ENCODE measurements around the gene RHBG.

The RHBG gene

DNA sequence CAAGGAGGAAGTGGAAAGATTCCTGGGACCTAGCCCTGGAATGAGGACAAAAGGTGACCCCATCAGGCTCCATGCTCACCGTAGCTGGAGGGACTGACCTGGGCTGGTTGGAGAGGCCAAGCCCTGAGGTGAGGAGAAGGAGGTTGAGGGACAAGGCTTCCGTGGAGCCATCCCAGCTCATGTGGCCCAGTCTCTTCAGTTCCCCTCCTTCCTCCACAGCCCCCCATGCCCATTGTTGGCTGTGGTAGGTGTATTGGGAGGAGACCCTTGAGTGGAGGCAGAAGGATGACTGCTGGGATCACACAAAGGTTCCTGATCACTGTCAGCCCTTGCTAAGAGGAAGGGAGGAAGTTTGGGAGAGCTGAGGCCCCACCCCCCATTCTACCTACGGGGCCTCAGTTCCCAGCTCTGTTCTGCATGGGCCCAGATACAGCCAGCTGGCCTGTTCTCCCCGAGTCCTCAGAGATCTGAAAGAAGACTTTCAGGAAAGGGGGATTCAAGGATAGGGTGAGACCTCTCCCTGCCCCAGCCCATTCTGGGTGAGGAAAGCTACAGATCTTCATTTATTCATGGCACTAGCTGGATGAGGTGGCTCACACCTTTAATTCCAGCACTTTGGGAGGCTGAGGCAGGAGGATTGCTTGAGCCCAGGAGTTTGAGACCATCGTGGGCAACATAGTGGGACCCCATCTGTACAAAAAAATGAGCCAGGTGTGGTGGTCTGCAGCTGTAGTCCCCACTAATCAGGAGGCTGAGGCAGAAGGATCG is 17.3 kb downstream of the RHBG start:
- no peak for DNase-seq (ENCODE audit: low read depth in 2 of 2)

DNA sequence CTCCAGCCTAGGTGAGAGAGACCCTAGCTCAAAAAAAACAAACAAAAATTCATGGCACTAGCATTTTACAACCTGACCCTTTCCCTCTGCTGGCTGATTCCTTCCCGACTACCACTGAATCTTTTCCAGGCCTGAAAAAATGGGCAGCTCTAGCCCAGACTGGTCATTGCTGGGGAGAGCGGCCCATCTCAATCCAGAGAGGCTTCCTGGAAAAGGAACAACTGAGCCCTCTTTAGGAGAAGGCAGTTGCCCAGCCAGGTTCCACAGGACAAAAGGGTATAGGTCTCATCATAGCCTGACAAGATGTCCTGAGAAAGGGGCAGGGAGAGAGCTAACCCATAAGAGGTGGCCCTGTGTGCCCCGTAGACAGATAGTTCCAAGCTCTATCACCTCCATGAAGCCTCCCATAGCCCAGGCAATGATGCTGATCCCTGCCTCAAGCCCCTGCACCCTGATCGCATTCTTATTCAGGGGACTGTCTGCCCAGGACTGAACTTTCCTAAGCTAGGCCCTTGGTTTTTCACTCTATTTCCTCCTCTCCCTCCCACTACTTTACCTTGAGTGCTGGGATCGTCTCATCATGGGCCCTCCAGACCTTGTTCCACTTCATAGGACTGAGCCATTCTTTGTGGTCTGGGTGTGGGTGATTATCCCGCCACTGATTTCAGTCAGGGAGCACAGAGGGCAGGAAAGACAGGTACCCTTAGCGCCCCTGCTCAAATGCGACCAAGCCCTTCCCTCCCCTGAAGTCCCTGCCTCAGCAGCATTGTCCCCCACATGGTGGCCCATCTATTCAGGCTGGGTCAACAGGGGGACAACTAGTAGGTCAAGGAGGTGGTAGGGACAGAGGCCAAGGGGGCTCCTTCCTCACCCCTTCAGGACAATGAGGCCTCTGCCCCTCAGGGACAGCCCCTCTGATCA is 18.2 kb downstream of the RHBG start:
- DNase-seq (ENCODE audit: low read depth in 2 of 2): no peak

- DNase-seq (ENCODE audit: low read depth in 2 of 2): no peak
Measured at GRCh38 chr1:156387870-156388173, 18.8 kb downstream of the RHBG start.

DNA sequence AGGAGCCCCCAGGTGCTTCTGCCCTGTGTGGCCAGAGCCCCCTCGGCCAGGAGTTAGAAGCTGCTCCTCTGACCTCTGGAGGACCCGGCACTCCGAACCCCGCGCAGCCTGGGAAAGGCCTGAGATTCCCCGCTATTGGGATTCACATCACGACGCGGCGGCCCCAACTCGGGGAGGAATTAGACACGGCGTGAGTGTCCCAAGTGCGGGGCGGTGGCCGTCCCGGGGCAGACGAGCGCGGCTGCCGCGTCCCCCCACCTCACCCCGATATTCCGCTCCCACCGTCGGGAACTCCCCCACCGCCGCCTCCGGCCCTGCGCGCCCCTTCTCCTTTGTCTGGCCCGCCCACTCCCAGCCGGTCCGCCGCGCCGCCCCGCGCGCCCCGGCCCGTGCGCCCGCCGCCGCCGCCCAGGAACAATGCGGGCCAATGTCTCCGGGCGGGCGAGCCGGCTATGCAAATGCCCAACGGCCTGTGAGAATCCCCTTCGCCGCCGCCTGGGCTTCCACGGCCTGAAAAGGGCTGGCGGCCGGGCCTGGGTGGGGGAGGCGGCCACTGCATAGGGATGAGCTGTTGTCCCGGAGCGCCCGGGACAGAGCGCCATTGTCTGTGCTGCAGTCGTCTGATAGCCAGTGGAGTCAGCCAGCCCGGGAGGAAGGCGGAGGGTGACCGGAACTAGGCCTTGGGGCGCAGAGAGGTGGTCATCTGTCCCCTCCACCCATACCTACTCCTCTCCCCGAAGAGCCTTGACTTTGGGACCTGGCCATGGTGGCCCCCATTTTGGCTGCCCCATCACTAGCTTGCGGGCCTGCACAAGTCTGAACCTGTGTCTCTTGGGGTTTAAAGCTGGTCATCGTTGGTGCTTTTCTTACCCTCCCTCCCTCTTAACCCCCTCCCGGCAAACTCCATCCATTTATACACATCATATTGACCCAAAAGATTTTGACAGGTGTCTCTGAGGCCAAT is 19.4 kb downstream of the RHBG start:
- no peak for DNase-seq (ENCODE audit: low read depth in 2 of 2)

- DNase-seq (ENCODE audit: low read depth in 2 of 2): no peak
Measured at GRCh38 chr1:156389311-156389710, 20.3 kb downstream of the RHBG start.

DNA sequence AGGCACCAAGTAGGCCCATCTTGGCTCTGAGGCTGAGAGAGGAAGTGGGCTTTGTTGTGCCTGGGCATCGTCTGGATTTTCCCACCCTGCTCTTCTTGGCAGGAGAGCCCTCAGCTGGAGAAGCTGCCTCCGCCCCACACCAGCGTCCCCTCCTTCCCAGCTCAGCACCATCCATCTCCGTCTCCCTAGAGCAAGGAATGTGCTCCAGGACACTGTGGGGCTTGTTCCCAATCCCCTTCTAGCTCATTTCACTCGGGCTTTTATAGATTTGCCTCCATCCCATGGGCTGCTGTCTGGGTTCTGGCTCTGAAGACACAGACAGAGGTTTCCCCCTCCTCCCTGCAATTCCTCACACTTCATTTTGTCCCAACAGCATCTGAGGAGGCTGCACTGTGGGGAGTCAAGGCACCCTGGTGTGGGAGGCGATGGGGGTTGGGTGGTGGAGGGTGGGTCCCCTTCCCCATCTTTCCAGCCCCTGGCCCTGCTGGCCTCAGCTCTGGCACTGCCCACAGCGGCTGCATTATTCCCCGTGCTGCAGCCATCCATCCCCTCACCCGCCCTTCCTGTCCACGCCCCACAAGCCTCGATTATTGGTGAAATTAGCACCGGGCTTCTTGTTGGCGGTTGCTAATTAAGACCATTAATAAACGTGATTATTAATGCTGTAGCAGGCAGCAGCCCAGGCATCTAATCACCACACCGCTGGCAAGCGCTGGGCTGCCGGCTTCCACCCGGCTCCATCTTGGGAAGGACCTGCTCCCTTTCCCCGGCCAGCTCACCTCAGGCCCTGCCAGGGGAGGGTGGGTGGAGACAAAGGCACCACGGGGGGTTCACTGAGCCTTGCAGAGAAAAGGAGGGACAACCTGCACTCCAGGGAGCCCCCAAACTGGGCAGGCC is 21.7 kb downstream of the RHBG start:
- DNase-seq (ENCODE audit: low read depth in 2 of 2): no peak

DNA sequence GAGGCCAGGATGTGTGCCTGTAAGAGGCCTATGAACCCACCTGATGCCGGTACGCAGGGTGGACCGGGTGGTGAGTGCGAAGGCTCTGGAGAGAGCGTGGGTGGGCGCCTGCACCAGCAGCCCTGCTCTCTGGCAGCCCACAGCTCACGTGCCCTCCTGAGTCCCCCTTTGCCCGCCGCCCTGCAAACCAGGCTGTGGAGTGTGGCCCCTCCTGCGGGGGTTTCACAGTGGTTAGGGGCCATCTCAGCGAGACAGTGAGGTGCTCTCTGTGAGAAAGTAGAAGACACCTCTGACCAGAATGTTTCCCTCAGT is 22.3 kb downstream of the RHBG start:
- no peak for DNase-seq (ENCODE audit: low read depth in 2 of 2)

- DNase-seq (ENCODE audit: low read depth in 2 of 2): no peak
Measured at GRCh38 chr1:156391701-156392100, 22.7 kb downstream of the RHBG start.

DNA sequence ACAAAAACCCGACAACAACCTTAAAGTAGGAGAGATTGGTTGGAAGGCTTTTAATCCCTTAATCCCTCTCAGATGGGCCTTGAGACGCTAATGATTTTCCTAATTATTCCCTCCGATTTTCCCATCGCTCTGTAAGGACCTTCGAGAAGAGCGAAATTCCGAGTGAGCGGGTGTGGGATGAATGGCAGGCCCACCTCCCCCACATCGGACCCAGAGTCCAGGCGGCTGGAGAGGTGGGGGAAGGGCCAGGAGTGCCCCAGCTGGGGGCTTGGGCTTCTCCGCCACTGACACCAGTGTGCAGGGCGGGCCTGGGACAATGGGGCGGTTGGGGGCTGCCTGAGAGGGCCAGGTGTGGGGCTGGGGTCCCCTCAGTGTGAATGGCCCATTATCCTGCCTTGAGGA is 23.4 kb downstream of the RHBG start:
- DNase-seq (ENCODE audit: low read depth in 2 of 2): no peak

GRCh38 chr1:156393095-156393494 is 24.1 kb downstream of the RHBG start:
- DNase-seq (ENCODE audit: low read depth in 2 of 2): no peak

GRCh38 chr1:156394082-156394481 is 25.1 kb downstream of the RHBG start:
- DNase-seq (ENCODE audit: low read depth in 2 of 2): no peak

GRCh38 chr1:156394835-156395461 is 25.9 kb downstream of the RHBG start:
- DNase-seq (ENCODE audit: low read depth in 2 of 2): no peak

DNA sequence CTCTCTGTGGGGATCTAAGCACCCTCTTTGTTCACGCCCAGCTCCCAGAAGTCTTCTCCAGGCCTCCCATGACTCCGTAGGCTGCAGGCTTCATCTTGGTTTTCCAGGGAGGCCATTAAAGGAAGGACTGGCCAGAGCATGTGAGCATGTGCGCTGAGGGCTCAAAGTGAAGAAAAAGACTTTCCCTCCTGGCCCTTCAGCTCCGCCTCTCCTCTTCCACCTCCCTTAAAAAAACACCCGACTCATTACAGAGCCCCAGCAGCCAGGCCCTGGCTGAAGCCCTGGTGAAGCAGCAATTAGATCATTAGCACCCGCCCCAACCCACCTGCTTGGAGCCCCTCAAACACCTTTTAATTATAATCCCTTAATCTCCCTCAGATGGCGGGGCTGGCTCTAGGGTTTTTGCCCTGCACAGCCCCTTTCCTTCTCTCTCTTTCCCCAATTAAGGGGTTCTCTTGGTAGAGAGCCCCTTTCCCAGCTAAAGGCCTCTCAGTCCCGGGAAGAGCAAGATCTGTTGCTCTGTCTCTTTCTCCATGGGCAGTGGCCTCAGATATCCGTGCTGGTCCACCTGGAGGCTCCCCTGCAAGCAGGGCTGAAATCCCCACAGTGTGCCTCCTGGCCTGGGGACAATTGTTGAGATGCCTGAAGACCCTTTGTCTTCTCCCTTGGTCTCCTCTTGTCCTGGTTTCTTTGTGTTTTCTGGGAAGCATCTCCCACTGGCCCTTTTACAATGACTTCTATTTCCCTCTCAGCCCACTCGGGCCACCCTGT is 30.5 kb downstream of the RHBG start:
- no peak for DNase-seq (ENCODE audit: low read depth in 2 of 2)

GRCh38 chr1:156400191-156400935 is 31.4 kb downstream of the RHBG start:
- no peak for DNase-seq (ENCODE audit: low read depth in 2 of 2)

- DNase-seq (ENCODE audit: low read depth in 2 of 2): no peak
Measured at GRCh38 chr1:156401041-156401574, 32.1 kb downstream of the RHBG start.

DNA sequence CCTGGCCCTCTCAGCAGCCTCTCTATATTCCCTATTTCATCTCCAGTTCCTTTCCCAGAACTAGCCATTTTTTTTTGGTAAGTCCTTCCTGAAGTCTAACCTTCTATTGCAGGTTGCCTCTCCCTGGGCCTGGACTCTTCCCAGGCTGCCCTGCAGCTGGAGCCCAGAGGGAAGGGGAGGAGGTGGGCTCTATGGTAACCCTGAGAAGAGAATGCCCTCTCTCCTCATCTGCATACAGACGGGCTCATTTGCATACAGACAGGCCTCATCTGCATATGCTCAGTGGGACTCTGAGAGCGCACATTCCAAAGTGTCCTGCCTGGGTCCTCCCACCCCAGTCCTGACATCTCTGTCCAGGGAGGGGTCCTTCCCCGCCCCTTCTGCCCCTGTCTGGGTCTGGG is 32.7 kb downstream of the RHBG start:
- no peak for DNase-seq (ENCODE audit: low read depth in 2 of 2)

DNA sequence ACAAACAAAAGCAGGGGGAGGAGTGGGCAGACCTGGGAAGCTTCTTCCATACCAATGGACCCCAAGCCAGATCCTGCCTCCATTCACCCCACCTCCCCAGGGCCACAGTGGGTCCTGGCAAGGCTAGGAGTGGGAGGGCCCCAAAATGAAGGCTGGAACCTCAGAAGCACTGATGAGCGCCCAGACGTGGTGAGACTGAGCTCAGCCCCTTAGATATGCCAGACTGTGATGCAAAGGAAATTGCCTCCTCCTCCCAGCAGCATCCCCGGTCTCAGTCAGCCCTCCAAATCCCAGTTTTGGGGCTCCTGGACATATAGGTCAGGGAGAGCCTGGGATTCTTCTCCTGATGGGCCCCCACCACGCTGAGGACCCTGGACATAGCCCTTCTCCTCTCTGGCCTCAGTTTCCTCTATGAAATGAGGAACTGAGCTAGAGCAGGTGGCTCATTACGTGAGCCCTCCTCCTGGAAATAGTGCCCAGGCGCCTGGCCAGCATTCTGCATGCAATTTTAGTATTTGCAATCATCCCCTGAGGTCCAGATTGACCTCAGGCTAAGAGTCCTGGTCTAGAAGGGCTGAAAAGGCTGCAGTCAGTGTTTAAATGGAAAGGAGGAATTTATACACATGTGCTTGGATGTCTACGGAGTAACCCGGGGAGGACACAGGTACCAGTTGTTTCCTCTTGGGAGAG is 33.5 kb downstream of the RHBG start:
- DNase-seq (ENCODE audit: low read depth in 2 of 2): no peak

GRCh38 chr1:156405670-156406069 is 36.7 kb downstream of the RHBG start:
- DNase-seq (ENCODE audit: low read depth in 2 of 2): no peak

Measured in fibroblast of skin of left quadriceps (primary cell).